Central memory CD8-positive, alpha-beta T cell (primary cell): Measurements from ENCODE around the gene IL10RA.
"Not testable (repeated sequence)": the region's sequence is repeated elsewhere in the genome, so short reads cannot be mapped to it uniquely, and the experiment has no call there.

Experiments used
- ATAC-seq: fragments of 150-1000 bp; cut with Tn5 transposase; replicated peaks from 2 replicates; pipeline ENCODE4 v1.10.0; 2022; ENCODE audit warnings: mild to moderate bottlenecking, moderate FRiP score, moderate number of reproducible peaks; ENCODE audit not compliant: poor library complexity, severe bottlenecking; ENCODE audit errors: extremely low read depth
- DNase-seq, 2 donors: peaks; one replicate each; pipeline ENCODE4 v3.0.0; 2021; ENCODE audit warnings: low spot score in 2 of 2
- H3K27ac Mint-ChIP-seq: one replicate; pipeline ENCODE4 v1.8.0; 2022; ENCODE audit warnings: low read depth, mild to moderate bottlenecking, moderate library complexity, mixed read lengths
- H3K27me3 Mint-ChIP-seq: one replicate; pipeline ENCODE4 v1.8.0; 2022; ENCODE audit warnings: mixed read lengths
- H3K36me3 Mint-ChIP-seq: one replicate; pipeline ENCODE4 v1.8.0; 2022; ENCODE audit warnings: mild to moderate bottlenecking, moderate library complexity, mixed read lengths; ENCODE audit not compliant: insufficient read depth
- H3K4me1 Mint-ChIP-seq: one replicate; pipeline ENCODE4 v1.8.0; 2022; ENCODE audit warnings: mixed read lengths
- H3K4me3 Mint-ChIP-seq: one replicate; pipeline ENCODE4 v1.8.0; 2022; ENCODE audit warnings: mild to moderate bottlenecking, moderate library complexity, mixed read lengths
- H3K9me3 Mint-ChIP-seq: one replicate; pipeline ENCODE4 v1.8.0; 2022; ENCODE audit warnings: mixed read lengths

Gene IL10RA

GRCh38 chr11:117970400-117971024, 15.7 kb upstream of the IL10RA start:
- peak overlapping the region; percentile 73 for H3K27ac Mint-ChIP-seq
- DNase-seq (no peak), ATAC-seq (peak; percentile 18)
- H3K27me3 Mint-ChIP-seq, result no peaks in the 10 kb centered on the region
- no peaks in the 10 kb centered on the region for H3K36me3 Mint-ChIP-seq
- peaks cover 68% of the 10 kb centered on the region for H3K4me1 Mint-ChIP-seq
- H3K9me3 Mint-ChIP-seq, result no peaks in the 10 kb centered on the region
- peak overlapping the region; percentile 63 for H3K4me3 Mint-ChIP-seq

GRCh38 chr11:117972044-117972443, 14.2 kb upstream of the IL10RA start:
- no peak for ATAC-seq
- H3K9me3 Mint-ChIP-seq, result no peaks in the 10 kb centered on the region
- no peak for DNase-seq
- H3K4me1 Mint-ChIP-seq, result peaks cover 80% of the 10 kb centered on the region
- H3K4me3 Mint-ChIP-seq, result peak overlapping the region; percentile 4
- H3K27me3 Mint-ChIP-seq, result no peaks in the 10 kb centered on the region
- H3K36me3 Mint-ChIP-seq, result no peaks in the 10 kb centered on the region
- no peak overlapping the region for H3K27ac Mint-ChIP-seq

- Mint-ChIP-seq H3K4me1 (peaks cover 83% of the 10 kb centered on the region), H3K4me3 (peak overlapping the region; percentile 51)
These were observed 13.3 kb upstream of the IL10RA start for GRCh38 chr11:117972629-117973502.

DNA sequence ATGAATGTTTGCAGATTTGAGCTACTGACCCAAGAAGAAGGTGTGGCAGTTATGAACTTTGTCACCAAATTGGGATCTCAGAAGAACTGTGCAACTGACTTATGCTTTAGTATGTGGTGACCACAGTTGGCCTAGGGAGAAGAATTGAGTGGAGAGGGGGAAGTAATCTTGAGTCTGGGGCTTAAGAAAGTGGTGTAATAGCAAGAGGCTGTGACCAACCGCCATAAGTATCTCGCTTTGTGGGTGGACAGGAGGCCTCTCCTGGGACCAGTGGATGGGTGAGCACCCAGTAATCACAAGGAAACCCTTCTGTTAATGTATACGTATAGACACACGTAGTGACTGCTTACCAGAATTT, 12.7 kb upstream of the IL10RA start:
- DNase-seq (no peak), ATAC-seq (no peak)
- Mint-ChIP-seq H3K27me3 (no peaks in the 10 kb centered on the region), H3K4me1 (peaks cover 82% of the 10 kb centered on the region), H3K36me3 (no peaks in the 10 kb centered on the region), H3K9me3 (no peaks in the 10 kb centered on the region), H3K27ac (no peak overlapping the region), H3K4me3 (peak overlapping the region; percentile 51)

More at GRCh38 chr11:117972629-117973502, 13.3 kb upstream of the IL10RA start:
- Mint-ChIP-seq H3K27me3 (no peaks in the 10 kb centered on the region), H3K27ac (no peak overlapping the region), H3K9me3 (no peaks in the 10 kb centered on the region), H3K36me3 (no peaks in the 10 kb centered on the region)
- ATAC-seq (no peak), DNase-seq (no peak)

DNA sequence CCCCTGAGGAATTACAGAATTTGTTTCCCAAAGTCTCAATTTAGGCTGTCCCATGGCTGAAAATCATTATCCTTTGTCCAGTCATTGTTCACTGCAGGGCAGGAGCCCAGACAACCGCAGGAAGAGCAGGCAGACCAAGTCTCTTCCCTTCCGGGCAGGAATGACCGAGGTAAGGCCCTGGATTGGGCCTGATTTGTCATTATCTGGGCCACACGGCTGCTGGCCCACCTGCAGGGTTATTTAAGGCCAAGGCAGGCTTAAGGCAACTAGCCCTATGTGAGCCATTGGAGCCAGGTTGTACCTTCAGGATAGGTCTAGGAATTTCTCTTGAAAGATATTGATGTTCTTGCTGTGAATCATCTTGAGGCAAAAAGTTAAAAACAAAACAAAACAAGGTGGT, 9.7 kb upstream of the IL10RA start:
- no peak overlapping the region for H3K4me3 Mint-ChIP-seq
- DNase-seq, result no peak
- no peak overlapping the region for H3K27ac Mint-ChIP-seq

DNA sequence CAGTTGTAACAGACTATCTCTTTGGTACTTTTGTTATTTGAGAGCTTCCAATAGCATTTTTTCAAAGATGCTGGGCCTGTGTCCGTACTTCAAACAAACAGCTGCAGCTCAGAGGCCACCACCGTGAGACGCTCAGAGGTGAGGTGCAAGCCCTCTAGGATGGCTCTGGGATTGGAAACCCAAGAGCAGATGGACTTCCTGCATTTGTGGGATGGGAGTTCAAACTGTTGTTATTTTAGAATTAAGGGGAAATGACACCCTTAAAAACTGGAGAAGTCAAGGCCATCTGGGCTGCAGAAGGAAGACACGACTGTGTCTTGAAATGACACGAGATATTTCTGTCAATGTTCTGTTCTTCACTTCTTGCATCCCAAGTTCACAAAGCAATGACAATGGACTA, 9.2 kb upstream of the IL10RA start:
- no peaks in the 10 kb centered on the region for H3K27me3 Mint-ChIP-seq
- H3K27ac Mint-ChIP-seq, result no peak overlapping the region
- ATAC-seq (no peak), DNase-seq (no peak)
- no peaks in the 10 kb centered on the region for H3K9me3 Mint-ChIP-seq
- peaks cover 73% of the 10 kb centered on the region for H3K4me1 Mint-ChIP-seq
- H3K36me3 Mint-ChIP-seq, result peaks cover 4% of the 10 kb centered on the region
- no peak overlapping the region for H3K4me3 Mint-ChIP-seq

More for the DNA sequence above, 9.7 kb upstream of the IL10RA start:
- ATAC-seq, result no peak
- Mint-ChIP-seq H3K9me3 (no peaks in the 10 kb centered on the region), H3K36me3 (peaks cover 4% of the 10 kb centered on the region), H3K4me1 (peaks cover 71% of the 10 kb centered on the region), H3K27me3 (no peaks in the 10 kb centered on the region)

- H3K4me3 Mint-ChIP-seq, H3K9me3 Mint-ChIP-seq, H3K36me3 Mint-ChIP-seq, H3K27me3 Mint-ChIP-seq, ATAC-seq, DNase-seq, H3K27ac Mint-ChIP-seq: not testable (repeated sequence)
- H3K4me1 Mint-ChIP-seq, result peaks cover 68% of the 10 kb centered on the region
These were observed 8.5 kb upstream of the IL10RA start for GRCh38 chr11:117977612-117978264.

DNA sequence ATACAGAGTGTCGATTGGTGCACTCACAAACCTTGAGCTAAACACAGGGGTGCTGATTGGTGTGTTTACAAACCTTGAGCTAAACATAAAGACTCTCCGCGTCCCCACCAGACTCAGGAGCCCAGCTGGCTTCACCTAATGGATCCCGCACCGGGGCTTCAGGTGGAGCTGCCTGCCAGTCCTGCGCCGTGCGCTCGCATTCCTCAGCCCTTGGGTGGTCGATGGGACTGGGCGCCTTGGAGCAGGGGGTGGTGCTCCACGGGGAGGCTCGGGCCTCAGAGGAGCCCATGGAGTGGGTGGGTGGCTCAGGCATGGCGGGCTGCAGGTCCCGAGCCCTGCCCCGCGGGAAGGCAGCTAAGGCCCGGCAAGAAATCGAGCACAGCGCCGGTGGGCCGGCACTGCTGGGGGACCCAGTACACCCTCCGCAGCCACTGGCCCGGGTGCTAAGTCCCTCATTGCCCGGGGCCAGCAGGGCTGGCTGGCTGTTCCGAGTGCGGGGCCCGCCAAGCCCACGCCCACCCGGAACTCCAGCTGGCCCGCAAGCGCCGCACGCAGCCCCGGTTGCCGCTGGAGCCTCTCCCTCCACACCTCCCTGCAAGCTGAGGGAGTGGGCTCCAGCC, 7.8 kb upstream of the IL10RA start:
- H3K27ac Mint-ChIP-seq, H3K4me3 Mint-ChIP-seq: not testable (repeated sequence)
- peaks cover 68% of the 10 kb centered on the region for H3K4me1 Mint-ChIP-seq

GRCh38 chr11:117978991-117979390, 7.2 kb upstream of the IL10RA start:
- Mint-ChIP-seq H3K4me1 (peaks cover 71% of the 10 kb centered on the region), H3K4me3 (peak overlapping the region; percentile 61), H3K9me3 (no peaks in the 10 kb centered on the region), H3K36me3 (peaks cover 5% of the 10 kb centered on the region), H3K27ac (peak overlapping the region; percentile 47), H3K27me3 (no peaks in the 10 kb centered on the region)
- ATAC-seq (no peak), DNase-seq (no peak)

More for the DNA sequence above, 7.8 kb upstream of the IL10RA start:
- not testable (repeated sequence) for DNase-seq, H3K36me3 Mint-ChIP-seq, H3K9me3 Mint-ChIP-seq, H3K27me3 Mint-ChIP-seq, ATAC-seq

DNA sequence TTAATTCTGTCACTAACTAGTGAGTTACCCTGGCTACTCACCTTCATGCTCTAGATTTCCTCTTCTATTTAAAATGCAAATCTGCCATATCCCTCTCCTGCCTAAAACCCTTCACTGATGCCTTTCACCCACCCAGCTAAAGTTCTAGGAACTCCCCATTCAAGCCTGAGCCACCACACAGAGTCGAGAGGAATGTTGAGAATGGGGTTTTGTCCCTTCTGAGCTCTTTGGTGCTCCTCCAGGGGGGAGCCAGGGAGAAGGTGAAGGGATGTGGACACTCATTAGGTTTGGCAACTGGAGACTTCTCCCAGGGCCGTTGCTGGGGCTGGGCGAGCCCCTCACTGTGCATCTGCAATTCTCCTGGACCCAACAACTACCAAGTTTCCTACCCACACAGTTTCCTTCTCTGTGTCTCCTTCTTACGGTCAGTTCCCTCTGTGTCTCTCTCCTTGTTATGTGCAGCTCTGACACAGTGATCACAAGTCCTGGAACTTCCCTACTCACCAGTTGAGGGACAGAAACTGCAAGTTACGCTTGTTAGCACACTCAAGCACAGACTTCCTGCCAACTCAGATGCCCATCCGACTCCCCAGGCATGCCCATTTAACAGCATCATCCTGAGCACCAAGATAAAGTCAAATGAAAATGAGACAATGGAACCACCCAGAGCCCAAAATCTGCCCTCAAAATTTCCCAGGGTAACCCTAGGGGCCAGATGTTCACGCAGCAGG, 6.5 kb upstream of the IL10RA start:
- ATAC-seq (peak; percentile 68), DNase-seq (no peak)
- H3K4me1 Mint-ChIP-seq, result peaks cover 72% of the 10 kb centered on the region

DNA sequence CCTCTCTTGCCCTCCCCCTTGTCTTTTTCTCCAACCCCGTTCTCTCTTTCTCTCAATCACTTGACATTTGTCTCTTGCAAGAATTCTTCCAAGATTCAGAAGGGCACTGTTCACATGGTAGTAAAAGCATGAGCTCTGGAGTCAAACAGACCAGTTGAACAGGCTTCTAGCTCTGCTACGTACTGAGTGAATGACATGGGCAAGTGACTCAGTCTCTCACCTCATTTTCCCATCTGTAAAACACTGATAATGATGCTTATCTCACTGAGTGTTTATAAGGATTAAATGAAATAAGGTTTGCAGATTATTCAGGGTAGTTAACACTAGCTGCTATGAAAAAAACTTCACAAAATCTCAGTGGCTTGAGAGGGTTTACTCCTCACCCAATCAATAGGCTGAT, 5.9 kb upstream of the IL10RA start:
- peak overlapping the region; percentile 61 for H3K4me3 Mint-ChIP-seq
- peaks cover 12% of the 10 kb centered on the region for H3K36me3 Mint-ChIP-seq
- ATAC-seq (no peak), DNase-seq (no peak)
- H3K27me3 Mint-ChIP-seq, result no peaks in the 10 kb centered on the region
- no peaks in the 10 kb centered on the region for H3K9me3 Mint-ChIP-seq
- peaks cover 75% of the 10 kb centered on the region for H3K4me1 Mint-ChIP-seq
- peak overlapping the region; percentile 47 for H3K27ac Mint-ChIP-seq

More for the DNA sequence above, 6.5 kb upstream of the IL10RA start:
- Mint-ChIP-seq H3K27me3 (no peaks in the 10 kb centered on the region), H3K27ac (peak overlapping the region; percentile 47), H3K4me3 (peak overlapping the region; percentile 61), H3K9me3 (no peaks in the 10 kb centered on the region), H3K36me3 (peaks cover 8% of the 10 kb centered on the region)

GRCh38 chr11:117980720-117981119, 5.5 kb upstream of the IL10RA start:
- ATAC-seq (no peak), DNase-seq (no peak)
- no peak overlapping the region for H3K4me3 Mint-ChIP-seq
- H3K36me3 Mint-ChIP-seq, result peaks cover 13% of the 10 kb centered on the region
- peak overlapping the region; percentile 47 for H3K27ac Mint-ChIP-seq
- H3K4me1 Mint-ChIP-seq, result peaks cover 73% of the 10 kb centered on the region
- H3K27me3 Mint-ChIP-seq, result no peaks in the 10 kb centered on the region
- H3K9me3 Mint-ChIP-seq, result no peaks in the 10 kb centered on the region
